ENCODE measurements around the gene TTBK2. TPM values are rescaled to one million over a fixed set of nuclear protein-coding genes. Genes with fewer than 3 reads are reported as not detected.
"Not testable (repeated sequence)": the region's sequence is repeated elsewhere in the genome, so short reads cannot be mapped to it uniquely, and the experiment has no call there.

Gene TTBK2
- total RNA-seq, 1 experiment from 2014 or later = 8.8 TPM

GRCh38 chr15:42911058-42911592, 9.5 kb downstream of the TTBK2 start:
- no peak for DNase-seq (ENCODE audit: extremely low read depth, low read depth)

GRCh38 chr15:42908538-42908937, 12.0 kb downstream of the TTBK2 start:
- DNase-seq (ENCODE audit: extremely low read depth, low read depth) = no peak

- no peak for DNase-seq (ENCODE audit: extremely low read depth, low read depth)
Observed at GRCh38 chr15:42903388-42904324, 16.9 kb downstream of the TTBK2 start.

- not testable (repeated sequence) for DNase-seq (ENCODE audit: extremely low read depth, low read depth)
Observed at GRCh38 chr15:42893911-42894310, 26.7 kb downstream of the TTBK2 start.

GRCh38 chr15:42891569-42891968, 29.0 kb downstream of the TTBK2 start:
- no peak for DNase-seq (ENCODE audit: extremely low read depth, low read depth)

- DNase-seq (ENCODE audit: extremely low read depth, low read depth) = no peak
Observed at GRCh38 chr15:42890161-42890913, 30.2 kb downstream of the TTBK2 start.

- DNase-seq (ENCODE audit: extremely low read depth, low read depth) = not testable (repeated sequence)
Observed at GRCh38 chr15:42887384-42887783, 33.2 kb downstream of the TTBK2 start.

- no peak for DNase-seq (ENCODE audit: extremely low read depth, low read depth)
Observed at GRCh38 chr15:42880121-42880520, 40.5 kb downstream of the TTBK2 start.

GRCh38 chr15:42879443-42879842, 41.1 kb downstream of the TTBK2 start:
- no peak for DNase-seq (ENCODE audit: extremely low read depth, low read depth)

GRCh38 chr15:42876224-42876623, 44.4 kb downstream of the TTBK2 start:
- DNase-seq (ENCODE audit: extremely low read depth, low read depth) = no peak

GRCh38 chr15:42868683-42869082, 51.9 kb downstream of the TTBK2 start:
- no peak for DNase-seq (ENCODE audit: extremely low read depth, low read depth)

GRCh38 chr15:42863572-42864239, 56.9 kb downstream of the TTBK2 start:
- no peak for DNase-seq (ENCODE audit: extremely low read depth, low read depth)

- no peak for DNase-seq (ENCODE audit: extremely low read depth, low read depth)
Observed at GRCh38 chr15:42858999-42859789, 61.4 kb downstream of the TTBK2 start.

- no peak for DNase-seq (ENCODE audit: extremely low read depth, low read depth)
Observed at GRCh38 chr15:42858540-42858939, 62.0 kb downstream of the TTBK2 start.

GRCh38 chr15:42854576-42854975, 66.0 kb downstream of the TTBK2 start:
- no peak for DNase-seq (ENCODE audit: extremely low read depth, low read depth)

GRCh38 chr15:42849836-42850235, 70.7 kb downstream of the TTBK2 start:
- no peak for DNase-seq (ENCODE audit: extremely low read depth, low read depth)

GRCh38 chr15:42848846-42849245, 71.7 kb downstream of the TTBK2 start:
- no peak for DNase-seq (ENCODE audit: extremely low read depth, low read depth)

GRCh38 chr15:42846647-42847046, 73.9 kb downstream of the TTBK2 start:
- no peak for DNase-seq (ENCODE audit: extremely low read depth, low read depth)

- no peak for DNase-seq (ENCODE audit: extremely low read depth, low read depth)
Observed at GRCh38 chr15:42845581-42845980, 75.0 kb downstream of the TTBK2 start.

GRCh38 chr15:42843699-42844098, 76.9 kb downstream of the TTBK2 start:
- DNase-seq (ENCODE audit: extremely low read depth, low read depth) = no peak
